Stimulated activated CD8-positive, alpha-beta memory T cell treated with anti-CD3 and anti-CD28 coated beads, Interleukin-7, amount 100 ng/mL, for 24 hours (primary cell): ENCODE results near the gene ZDHHC11.
"Not testable (repeated sequence)": the region's sequence is repeated elsewhere in the genome, so short reads cannot be mapped to it uniquely, and the experiment has no call there.

Experiments
- DNase-seq: peaks from one replicate; pipeline ENCODE4 v3.0.0-alpha.2; 2020; ENCODE audit warnings: low read depth

ZDHHC11 gene

DNA sequence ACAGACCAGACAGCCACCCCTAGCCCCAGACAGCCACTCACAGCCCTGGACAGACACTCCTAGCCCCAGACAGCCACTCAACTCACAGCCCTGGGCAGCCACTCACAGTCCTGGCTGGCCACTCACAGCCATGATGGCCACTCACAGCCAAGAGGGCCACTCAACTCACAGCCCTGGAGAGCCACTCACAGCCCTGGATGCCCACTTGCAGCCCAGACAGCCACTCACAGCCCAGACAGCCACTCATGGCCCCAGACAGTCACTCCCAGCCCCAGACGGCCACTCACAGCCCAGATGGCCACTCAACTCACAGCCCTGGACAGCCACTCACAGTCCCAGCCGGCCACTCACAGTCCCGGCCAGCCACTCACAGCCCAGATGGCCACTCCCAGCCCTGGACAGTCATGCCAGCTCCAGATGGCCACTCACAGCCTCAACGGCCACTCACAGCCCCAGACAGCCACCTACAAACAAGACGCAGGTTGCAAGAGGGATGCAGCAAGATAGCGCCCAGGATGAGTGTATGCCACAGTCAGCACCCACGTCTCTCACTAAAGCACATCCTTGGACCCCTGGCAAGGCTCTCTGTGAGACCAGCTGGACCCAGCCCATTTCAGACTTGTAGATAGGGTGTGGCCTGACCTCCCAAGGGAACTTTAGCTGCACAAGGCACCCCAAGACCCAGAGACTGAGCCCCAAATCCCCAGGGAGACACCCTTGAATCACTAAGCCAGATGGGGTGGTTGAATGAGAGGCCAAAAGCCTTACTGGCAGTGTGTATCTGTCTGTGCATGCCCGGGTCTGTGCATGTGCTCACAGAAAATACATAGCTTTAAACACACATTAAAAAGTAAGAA is 88.7 kb downstream of the ZDHHC11 start:
- no peak for DNase-seq

DNA sequence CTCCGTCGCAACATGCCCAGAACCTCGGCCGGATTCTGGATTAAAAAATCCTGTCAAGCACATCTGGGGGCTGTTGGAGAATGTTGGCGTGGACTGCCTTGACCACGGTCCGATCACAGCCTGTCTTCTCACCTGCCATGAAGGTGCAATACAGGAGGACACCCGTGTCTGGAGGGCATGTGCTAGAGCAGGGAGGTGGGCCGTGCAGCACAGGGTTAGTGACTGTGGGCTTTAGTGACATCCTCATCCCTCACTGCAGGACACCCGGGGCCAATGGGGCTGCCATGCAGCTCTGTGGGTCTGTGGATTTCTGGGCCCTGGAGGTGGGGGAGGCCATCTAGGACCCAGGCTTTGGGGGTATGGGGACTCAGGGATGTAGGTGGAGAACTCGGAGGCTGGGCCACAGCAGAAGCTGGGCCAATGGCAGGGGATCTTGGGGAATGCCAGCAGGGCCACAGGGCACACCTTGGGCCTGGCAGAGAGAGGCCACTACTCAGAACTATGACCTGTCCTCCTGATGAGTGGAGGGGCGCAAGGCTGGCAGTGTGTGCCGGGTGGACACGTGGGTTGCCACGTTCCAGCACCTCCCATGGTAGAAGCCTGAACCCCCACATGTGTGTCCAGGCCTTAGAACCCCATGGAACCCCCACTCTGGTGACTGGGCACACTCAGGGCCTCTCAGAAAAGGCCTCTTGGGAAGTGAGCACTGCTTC is 89.6 kb downstream of the ZDHHC11 start:
- DNase-seq, result no peak

DNA sequence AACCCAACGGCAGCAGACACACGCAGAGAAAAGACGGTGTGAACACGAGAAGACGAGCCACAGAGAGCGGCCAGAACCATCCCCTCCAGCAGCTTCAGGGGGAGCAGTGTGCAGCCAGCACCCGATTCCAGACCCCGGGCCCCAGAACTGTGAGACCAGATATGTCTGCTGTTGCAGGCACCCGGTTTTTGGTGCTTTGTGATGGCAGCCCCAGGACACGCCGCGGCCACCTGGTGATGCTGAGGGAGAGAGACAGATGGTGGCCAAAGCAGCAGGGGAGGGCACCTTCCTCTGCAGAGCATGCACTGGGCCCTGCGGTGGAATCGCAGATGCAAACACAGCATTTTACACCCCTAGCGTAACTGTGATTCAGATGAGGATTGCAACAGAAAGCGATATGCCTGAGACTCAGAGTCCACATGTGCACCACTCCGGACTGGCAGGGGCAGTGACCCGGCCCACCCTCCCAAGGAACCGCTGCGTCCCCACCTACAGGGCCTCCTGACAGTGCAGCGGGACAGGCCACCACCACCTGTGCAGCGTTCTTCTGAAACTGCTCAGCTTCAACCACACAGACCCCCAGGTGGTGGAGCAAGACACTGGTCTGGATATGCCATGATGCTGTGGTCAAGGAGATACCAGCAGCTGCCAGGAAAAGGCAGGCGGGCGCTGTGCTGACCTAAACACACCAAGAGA is 90.3 kb downstream of the ZDHHC11 start:
- no peak for DNase-seq

DNA sequence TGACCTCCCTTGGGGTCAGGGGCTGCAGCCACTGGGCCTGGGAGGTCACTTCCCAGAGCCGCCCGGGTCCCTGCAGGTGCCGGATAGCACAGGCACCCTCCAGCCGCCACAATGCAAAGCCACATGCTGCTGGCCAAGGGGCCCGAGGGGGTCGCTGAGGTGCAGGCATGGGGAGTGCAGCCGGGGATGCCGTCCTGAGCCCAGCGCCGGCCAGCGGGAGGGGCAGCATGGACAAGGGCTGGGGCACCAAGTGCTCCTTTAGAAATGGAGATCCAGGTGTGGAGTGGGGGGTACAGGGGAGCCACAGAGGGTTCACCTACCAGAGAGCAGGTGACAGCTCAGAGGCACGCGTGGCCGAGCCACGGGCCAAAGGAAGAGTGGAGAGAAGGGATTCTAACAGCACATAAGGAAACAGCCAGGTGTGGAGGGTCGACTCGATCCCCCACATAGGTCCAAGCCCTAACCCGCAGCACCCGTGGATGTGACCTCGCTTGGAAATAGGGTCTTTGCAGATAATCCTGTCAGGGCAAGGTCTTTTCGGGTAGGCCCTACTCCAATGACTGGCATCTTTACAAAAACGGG is 90.9 kb downstream of the ZDHHC11 start:
- DNase-seq, result no peak

DNA sequence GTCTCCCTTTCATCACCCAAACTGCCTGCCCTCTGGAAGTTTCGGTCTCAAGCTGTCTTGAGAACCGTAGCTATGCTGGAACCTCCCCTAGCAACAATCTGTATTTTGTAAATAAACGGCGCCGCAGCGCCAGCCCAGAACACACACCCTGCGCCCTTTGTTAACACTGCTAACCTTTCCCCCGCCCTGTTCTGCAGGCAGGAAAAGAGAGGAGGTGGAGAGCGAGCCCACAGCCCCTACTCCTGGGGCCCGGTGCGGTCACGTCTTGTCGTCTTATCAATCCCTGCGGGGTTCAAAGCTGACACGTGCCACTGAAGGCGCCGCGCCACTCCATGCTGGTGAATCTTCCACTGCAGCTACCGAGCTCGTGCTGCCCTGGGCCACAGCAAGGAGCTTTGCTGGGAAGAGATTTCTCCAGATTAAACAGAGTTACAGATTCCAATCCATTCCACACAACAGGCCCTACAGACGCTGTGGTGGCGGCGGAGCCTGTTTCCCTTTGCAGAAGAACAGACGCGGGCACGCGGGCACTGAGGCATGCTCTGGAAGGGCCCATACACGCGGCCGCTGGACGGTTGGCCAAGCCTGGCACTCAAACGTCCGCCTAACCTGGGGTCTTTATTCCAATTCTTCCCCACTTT is 91.6 kb downstream of the ZDHHC11 start:
- no peak for DNase-seq

DNA sequence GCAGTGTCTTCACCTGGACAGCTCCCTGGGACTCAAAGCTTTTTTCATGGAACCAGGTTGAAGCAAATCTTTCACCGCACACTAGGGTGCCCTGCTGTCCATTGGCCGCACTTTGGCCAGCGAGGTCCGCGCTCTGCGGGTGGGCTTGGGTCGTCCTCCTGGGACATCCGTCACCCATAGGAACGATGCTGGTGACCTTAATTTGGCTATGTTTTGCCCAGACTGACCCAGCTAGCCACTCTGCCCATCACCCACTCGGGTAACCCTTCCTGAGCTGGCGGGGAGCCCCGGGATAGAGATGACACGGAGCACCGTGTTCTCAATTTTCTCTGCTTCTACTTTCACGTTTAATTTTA is 92.1 kb downstream of the ZDHHC11 start:
- no peak for DNase-seq

DNA sequence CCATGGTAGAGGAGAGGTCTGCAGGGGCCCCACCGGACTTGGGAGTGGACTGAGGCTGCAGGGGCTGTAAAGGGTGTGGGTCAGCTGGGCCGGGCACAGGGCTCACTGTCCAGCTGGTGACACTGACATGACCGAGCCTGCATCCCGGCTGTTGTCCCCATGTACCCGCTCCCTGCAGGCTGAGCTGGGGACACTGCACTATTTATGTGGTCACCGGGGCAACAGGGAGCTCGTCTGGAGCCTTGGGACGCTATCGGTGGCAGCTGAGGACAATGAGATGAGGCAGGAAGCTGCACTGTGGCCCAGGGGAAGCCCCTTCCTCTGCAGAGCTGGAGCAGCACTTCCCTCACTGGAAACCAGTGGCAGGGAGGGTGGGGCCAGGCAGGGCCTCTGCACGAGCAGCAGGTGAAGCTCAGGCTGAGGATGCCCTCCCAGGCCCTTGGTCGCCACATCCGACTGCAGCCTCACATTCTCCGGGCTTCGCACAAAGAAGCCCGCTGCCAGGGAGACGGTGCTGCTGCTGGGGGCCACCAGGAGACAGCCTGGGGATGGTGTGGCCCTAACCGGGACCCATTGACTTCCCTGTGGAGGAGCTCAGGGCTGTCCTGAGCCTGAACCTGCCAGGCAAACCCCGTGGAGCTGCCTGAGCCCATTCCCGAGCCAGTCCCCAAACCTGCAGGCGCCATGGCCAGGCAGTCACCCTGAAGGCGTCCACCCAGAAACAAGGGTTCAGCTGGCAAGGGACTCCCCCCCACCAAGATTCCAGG is 92.7 kb downstream of the ZDHHC11 start:
- no peak for DNase-seq

DNA sequence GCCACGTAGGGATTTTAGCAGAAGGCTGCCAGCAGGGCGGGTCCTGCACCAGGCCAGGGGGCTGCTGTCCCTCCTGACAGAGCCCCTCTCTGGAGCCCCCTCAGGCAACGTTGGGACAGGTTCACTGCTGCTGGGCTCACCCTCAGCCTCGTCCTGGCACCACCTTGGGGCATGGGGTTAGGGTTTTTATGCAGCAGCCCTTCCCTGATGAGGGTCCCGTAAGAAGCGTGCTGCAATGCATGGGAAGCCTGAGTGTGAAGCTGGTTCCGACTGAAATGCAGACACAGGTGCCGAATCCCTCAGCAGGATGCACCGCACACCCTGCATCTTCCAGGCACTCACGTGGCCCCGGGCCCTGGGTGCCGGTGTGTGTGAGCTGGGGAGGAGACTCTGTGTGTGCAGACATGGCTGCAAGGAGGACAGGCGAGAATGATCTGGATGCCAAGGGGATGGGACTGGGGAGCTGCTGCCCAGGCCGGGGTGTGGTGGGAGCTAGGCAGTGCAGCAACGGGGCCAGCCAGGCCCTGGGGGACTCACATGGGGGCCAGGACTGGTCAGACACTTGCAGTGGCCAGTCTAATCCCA is 93.3 kb downstream of the ZDHHC11 start:
- DNase-seq, result no peak

DNA sequence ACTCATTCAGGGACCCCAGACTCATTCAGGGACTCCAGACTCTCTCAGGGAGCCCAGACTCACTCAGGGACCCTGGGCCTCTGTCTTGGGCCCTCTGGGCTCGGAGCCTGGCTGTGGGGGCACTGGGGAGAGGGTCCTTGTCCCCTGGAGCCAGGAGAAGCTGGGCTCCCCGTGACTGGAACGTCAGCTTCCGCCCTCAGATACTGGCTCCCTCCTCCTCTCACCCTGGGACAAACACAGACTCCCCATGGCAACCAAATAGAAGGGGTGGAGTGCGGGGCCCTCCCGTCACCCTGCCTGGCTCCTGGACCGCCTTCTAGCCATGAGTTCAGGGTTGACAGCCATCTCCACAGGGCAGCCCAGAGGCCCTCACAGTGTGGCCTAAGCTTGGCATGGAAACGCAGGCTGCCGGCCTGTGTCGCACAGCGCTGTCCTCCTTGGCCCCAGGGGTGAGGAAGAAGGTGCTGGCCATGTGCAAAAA is 93.9 kb downstream of the ZDHHC11 start:
- no peak for DNase-seq

DNA sequence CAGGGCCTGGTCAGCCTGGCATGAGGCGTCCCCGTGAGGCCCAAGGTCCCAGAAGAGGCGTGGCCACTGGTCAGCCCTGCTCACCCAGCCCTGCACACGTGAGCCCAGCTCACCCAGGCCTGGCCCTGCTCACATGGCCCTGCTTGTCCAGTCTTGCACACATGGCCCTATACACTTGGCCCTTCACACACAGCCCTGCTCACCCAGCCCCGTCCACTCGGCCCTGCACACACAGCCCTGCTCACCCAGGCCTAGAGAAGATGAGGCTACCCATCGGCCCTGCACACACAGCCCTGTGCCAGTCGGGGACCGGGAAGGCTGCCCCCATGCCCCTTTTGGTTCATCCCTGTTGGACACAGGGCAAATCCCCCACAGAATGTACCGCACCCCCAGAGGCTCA is 94.6 kb downstream of the ZDHHC11 start:
- no peak for DNase-seq

DNA sequence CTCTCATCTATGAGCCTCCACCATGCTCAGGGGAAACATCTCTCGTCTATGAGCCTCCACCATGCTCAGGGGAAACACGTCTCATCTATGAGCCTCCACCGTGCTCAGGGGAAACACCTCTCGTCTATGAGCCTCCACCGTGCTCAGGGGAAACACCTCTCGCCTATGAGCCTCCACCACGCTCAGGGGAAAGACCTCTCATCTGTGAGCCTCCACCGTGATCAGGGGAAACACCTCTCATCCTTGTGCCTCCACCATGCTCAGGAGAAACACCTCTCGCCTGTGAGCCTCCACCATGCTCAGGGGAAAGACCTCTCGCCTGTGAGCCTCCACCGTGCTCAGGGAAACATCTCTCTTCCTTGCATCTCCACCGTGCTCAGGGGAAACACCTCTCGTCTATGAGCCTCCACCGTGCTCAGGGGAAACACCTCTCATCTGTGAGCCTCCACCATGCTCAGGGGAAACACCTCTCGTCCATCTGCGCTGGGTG is 96.6 kb downstream of the ZDHHC11 start:
- not testable (repeated sequence) for DNase-seq

DNA sequence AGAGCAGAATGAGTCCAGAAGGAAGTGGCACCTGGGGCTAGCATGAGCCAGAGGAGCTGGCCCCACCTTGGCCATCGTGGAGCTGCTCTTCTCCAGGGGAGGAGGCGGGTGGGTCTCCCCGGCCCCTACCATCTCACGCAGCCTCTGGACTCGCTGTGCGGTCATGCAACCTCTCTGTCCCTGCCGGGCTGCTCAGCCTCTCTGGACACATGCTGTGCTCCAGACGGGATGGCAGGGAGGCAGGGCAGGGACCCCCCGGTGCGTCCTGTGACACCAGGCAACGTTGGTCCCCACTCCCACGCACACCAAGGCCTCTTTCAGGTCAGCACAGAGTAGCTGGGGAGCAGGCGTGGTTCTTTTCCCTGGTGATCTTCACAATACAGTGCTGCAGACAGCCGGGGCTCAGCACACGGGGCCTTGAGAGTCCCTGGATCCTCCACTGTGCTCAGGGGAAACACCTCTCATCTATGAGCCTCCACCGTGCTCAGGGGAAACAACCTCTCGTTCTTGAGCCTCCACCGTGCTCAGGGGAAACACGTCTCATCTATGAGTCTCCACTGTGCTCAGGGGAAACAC is 97.1 kb downstream of the ZDHHC11 start:
- DNase-seq, result not testable (repeated sequence)

DNA sequence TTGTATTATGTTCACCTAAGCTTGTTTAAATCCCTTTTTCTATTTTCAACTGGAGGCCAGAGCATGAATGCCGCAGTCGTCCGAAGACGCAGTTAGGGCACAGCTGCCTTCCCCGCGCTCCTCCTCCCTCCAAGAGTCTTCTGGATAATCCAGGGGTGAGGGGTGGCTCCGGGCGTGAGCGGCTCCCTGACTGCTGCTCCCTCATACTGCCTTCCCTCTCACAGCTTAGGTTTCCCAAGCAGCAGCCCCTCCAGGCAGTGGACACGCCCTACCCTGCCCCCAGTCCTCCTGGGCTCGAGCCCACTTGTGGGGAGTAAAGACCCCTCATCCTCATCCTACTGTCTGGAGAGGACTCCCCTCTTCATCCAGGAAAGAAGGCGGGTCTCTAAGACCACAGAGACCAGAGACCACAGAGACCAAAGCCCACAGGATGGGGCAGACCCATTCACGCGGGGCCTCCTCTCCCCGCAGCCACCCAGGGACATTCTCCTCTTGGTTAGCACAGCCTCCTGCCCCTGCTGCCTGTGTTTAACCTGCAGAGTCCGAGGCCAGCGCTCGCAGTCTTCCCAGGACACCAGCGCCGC is 98.2 kb downstream of the ZDHHC11 start:
- not testable (repeated sequence) for DNase-seq

DNA sequence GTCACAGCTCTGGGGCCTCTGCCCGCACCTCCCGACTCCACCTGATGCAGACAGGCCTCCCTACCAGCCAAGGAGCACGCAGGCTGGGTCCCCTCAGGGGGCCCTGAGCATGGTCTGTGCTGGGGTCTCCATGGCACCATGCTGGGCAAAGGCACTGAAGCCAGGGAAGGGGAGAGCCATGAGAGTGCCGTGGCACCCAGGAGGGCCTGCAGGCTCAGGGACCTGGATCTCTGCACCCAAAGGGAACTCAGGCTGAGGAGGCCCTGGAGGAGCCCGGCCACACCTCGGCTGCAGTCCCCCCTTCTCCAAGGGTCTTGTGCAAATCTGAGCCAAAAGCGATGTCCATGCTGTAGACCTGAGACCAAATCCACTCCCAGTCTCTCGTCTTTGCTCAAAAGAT is 98.8 kb downstream of the ZDHHC11 start:
- DNase-seq, result not testable (repeated sequence)

DNA sequence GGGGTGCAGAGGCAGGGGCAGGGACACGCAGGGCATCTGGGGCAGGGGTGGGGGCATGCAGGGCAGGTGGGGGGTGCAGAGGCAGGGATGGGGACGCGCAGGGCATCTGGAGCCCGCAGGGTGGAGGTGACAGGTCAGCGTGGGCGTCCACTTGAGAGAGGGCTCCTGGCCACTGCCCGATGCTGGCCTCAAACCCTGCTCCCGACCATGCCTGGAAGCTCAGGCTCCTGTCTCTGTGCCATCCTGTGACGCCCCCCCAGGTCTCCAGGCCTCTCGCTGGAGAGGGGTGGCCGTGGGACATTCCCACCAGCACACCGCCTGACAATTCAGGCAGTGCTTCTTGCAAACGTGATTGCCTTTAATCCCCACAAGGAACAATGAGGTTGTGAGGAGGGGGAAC is 99.3 kb downstream of the ZDHHC11 start:
- no peak for DNase-seq

DNA sequence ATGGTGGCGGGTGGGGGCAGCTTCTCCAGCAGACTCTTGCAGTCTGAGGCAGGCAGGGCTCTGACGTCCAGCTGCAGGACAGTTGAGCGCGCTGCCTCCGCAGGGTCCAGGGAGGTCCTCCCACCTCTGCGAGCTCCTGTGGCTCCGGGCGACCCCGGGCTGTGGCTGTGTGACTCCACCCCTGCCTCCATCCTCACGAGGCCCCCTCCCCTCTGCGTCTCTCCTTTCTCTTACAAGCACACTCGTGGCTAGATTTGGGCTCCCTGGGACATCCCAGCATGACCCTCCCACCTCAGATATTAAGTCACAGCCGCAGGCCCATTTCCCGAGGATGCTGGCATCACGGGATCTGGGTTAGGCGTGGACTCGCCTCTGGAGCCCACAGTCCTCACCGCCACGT is 100.6 kb downstream of the ZDHHC11 start:
- DNase-seq, result not testable (repeated sequence)

DNA sequence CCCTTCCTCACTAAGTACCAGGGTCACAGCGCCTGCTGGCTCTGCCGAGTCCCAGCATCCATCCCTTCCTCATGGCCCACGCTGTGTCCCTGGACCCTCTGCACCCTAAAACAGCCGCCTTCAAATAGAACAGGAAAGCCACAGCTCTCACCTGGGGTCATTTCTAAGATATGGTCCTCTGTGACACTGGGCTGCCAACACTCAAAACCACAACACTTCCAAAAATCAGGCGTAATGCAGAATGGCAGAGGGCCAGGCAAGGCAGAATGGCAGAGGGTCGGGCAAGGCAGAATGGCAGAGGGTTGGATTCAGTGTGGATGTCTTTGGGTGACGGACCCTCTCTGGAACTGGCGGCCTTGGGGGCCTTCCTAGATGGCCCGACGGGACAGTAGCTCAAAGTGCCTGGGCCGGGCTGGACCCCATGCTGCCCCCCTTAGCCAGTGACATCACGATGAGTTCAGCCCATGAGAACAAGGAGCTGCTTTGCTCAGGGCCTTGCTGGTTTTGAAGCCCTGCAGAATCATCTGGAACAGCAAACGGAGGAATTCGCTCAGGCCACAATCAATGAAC is 101.6 kb downstream of the ZDHHC11 start:
- DNase-seq, result no peak

DNA sequence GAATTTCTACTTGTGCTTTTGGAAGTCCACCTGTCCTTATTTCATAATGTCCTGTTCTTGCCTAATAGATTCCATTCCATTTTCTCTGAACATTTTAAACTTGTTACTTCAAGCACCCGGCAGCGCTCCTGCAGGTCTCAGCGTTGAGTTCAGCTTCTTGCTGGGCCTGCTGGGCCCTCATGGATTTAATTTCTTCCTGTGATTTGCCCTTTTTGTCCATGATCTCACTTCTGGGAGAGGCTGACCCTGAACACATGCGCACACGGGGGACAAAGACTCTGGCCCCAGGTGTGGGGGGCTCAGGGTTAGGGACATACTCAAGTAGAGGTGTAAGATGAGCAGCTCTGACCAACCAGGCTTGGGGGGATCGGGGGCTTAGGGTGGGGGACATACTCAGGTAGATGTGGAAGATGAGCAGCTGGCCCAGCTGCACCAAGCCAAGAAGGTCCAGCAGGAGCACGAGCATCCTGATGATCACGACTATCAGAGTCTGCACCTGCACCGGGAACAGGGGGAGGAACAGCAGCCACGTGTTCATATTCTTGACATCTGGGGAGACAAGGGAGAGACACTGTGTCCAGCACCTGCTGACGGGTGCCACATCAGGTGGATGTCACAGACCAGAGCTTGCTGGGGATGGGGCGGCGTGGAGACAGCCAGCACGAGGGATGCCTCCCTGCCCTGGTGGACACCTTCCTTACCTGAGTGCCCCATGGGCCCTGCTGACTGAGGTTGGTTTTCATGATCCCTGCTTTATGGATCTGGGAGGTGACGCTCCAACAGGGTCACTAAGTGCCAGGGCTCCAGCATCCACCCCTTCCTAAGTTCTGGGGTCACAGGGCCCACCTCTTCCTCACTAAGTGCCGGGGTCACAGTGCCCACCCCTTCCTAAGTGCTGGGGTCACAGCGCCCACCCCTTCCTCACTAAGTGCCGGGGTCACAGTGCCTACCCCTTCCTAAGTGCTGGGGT is 102.5 kb downstream of the ZDHHC11 start:
- not testable (repeated sequence) for DNase-seq
